HepG2 (cell line): ENCODE data around the gene C14orf93. TPM values are rescaled to one million over a fixed set of nuclear protein-coding genes. Genes with fewer than 3 reads are reported as not detected.
A peak's percentile ranks its signal among the peaks of the same experiment; 100 is the strongest.

Source experiments
- CBFB ChIP-seq: sonication (generic); formaldehyde crosslinking; IDR thresholded peaks from 2 replicates; pipeline ENCODE4 v1.4.0; 2020; ENCODE audit warnings: missing genetic modification reagents
- ETV6 ChIP-seq: sonication (generic); formaldehyde crosslinking; conservative IDR thresholded peaks from 2 replicates; pipeline ENCODE4 v1.4.0; 2020; ENCODE audit warnings: missing genetic modification reagents
- GPBP1L1 ChIP-seq: sonication (generic); formaldehyde crosslinking; IDR thresholded peaks from 2 replicates; pipeline ENCODE4 v1.5.0; 2020; ENCODE audit warnings: mild to moderate bottlenecking, missing genetic modification reagents
- NR1H2 ChIP-seq: sonication (generic); formaldehyde crosslinking; IDR thresholded peaks from 2 replicates; pipeline ENCODE4 v1.8.1; 2022; ENCODE audit warnings: low read depth, missing genetic modification reagents, borderline replicate concordance
- POGK ChIP-seq: sonication (generic); formaldehyde crosslinking; conservative IDR thresholded peaks from 2 replicates; pipeline ENCODE4 v1.8.0; 2022; ENCODE audit warnings: mild to moderate bottlenecking, moderate library complexity, missing genetic modification reagents
- PPARG ChIP-seq: conservative IDR thresholded peaks from 2 replicates; pipeline ENCODE4 v1.6.1; 2016; ENCODE audit warnings: missing biosample characterization, missing genetic modification reagents
- PREB ChIP-seq: sonication (generic); formaldehyde crosslinking; IDR thresholded peaks from 2 replicates; pipeline ENCODE4 v1.4.0; 2020; ENCODE audit warnings: missing genetic modification reagents
- RAD21 ChIP-seq: fragments of 450-650 bp; formaldehyde crosslinking; IDR thresholded peaks from 2 replicates; pipeline ENCODE4 v1.5.0; 2020; ENCODE audit warnings: mild to moderate bottlenecking
- RFX1 ChIP-seq: fragments of 450-650 bp; IDR thresholded peaks from 2 replicates; pipeline ENCODE4 v1.6.1; 2017
- SKI ChIP-seq: fragments of 450-650 bp; IDR thresholded peaks from one replicate; pipeline ENCODE4 v1.6.1; 2018; ENCODE audit warnings: mild to moderate bottlenecking; ENCODE audit not compliant: partially characterized antibody
- SNAI1 ChIP-seq: sonication (generic); formaldehyde crosslinking; IDR thresholded peaks from 2 replicates; pipeline ENCODE4 v1.5.0; 2020; ENCODE audit warnings: mild to moderate bottlenecking, missing genetic modification reagents, borderline replicate concordance
- SP2 ChIP-seq: sonication (generic); formaldehyde crosslinking; IDR thresholded peaks from 2 replicates; pipeline ENCODE4 v1.5.1; 2020; ENCODE audit warnings: mild to moderate bottlenecking, missing genetic modification reagents
- STAT6 ChIP-seq: sonication (generic); formaldehyde crosslinking; IDR thresholded peaks from 2 replicates; pipeline ENCODE4 v1.4.0; 2020; ENCODE audit warnings: missing genetic modification reagents, mild to moderate bottlenecking, borderline replicate concordance
- TOE1 ChIP-seq: sonication (generic); formaldehyde crosslinking; IDR thresholded peaks from 2 replicates; pipeline ENCODE4 v1.4.0; 2020; ENCODE audit warnings: mild to moderate bottlenecking, missing genetic modification reagents
- ZBTB42 ChIP-seq: sonication (generic); formaldehyde crosslinking; IDR thresholded peaks from 2 replicates; pipeline ENCODE4 v1.5.0; 2020; ENCODE audit warnings: mild to moderate bottlenecking, missing genetic modification reagents
- ZMAT5 ChIP-seq: sonication (generic); formaldehyde crosslinking; IDR thresholded peaks from 2 replicates; pipeline ENCODE4 v1.5.0; 2020; ENCODE audit warnings: mild to moderate bottlenecking, low read depth, missing genetic modification reagents, borderline replicate concordance
- ZNF598 ChIP-seq: sonication (generic); formaldehyde crosslinking; IDR thresholded peaks from 2 replicates; pipeline ENCODE4 v1.5.1; 2020; ENCODE audit warnings: mild to moderate bottlenecking, missing genetic modification reagents, borderline replicate concordance
- ZNF720 ChIP-seq: sonication (generic); formaldehyde crosslinking; IDR thresholded peaks from 2 replicates; pipeline ENCODE4 v1.4.0; 2020; ENCODE audit warnings: missing genetic modification reagents
- polyA plus RNA-seq, 8 experiments: library from polyadenylated mRNA; depleted of rRNA in 3 of 8; stranded (reverse) in 7 of 8; unstranded in 1 of 8; fragments of >200 nt; fragmentation: Illumina TruSeq in 4 of 8; extraction: Trizol in 4 of 8; gene quantifications; 2 replicates each; pipeline versions ENCODE4 v1.2.1 to v1.2.3, GENCODE V29; 2011 to 2016; ENCODE audit warnings: low read depth in 4 of 8, missing spikeins in 1 of 8, mixed read lengths in 1 of 8; ENCODE audit not compliant: insufficient read depth in 1 of 8
- total RNA-seq, 5 experiments: library from RNA; depleted of rRNA; stranded (reverse); fragments of >200 nt; fragmentation: Illumina TruSeq; extraction: Trizol; gene quantifications; 2 replicates each; pipeline ENCODE4 v1.2.3, GENCODE V29; 2016; ENCODE audit warnings: low read depth in 1 of 5

C14orf93 gene
- total and polyA plus RNA-seq, 2 of the 13 experiments (the other 11 are each of a cell fraction or from before 2014, with no cell fraction given) = 11.4 to 22.5 TPM

DNA sequence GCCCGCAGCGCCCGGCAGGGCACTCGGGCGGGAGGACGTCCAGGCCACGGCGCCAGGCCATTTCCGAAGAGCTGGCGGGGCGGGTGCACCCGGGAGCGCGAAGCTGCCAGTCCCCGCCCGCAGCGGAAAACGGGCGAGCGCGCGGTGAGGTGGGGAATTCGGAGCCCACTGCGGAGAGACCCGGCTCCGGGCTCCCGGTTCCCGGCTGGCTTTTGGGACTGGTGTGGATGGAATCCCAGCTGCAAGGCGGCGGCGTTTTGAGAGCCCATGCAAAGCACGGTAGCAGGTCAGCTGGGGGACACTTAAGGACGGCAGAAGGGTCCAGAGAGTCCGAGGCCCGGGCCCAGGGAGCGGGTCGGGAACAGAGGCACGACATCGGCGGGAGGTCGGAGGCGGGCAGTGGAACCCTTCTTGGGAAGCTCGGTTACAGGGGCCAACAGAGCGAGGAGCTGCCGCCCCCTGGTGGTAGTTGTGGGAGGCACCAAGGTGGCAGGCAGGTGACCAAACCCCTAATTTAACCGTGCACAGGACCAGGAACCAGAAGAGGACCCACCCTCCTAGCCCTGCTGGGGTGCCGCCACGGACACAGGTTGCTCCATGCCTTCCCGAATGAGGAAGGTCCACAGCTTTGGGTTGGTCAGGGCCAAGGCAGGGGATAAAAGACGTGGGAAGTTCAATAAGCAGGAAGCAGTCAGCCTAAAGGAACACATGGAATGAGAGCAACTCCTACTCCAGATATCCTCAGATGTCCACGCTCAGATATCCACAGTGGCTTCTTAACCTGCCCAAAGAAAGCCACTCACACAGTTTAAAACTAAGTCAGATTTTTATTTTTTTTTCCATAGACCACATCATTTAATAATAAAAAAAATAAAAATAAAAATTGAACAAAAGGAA, 48.1 kb upstream of the C14orf93 start (continued):
- TF ChIP-seq PREB (0 out of 2 replicates have a peak, but pooled peaks have one; percentile 92), ZMAT5 (no peak), SNAI1 (peak; percentile 77; the same call in 1 of the 2 replicates), POGK (peak; percentile 91; the same call in 1 of the 2 replicates), CBFB (CRISPR knock-in tag) (peak; percentile 67; the same call in 1 of the 2 replicates), ETV6 (CRISPR knock-in tag) (peak; percentile 89; the same call in 1 of the 2 replicates), RFX1 (no peak), NR1H2 (CRISPR knock-in tag) (no peak), SKI (peak; percentile 40), SP2 (CRISPR knock-in tag) (peak; percentile 43; the same call in 1 of the 2 replicates), ZNF720 (CRISPR knock-in tag) (no peak), ZBTB42 (CRISPR knock-in tag) (0 out of 2 replicates have a peak, but pooled peaks have one; percentile 78), PPARG (CRISPR knock-in tag) (no peak; the same call in none of the 2 replicates), GPBP1L1 (CRISPR knock-in tag) (no peak), STAT6 (CRISPR knock-in tag) (no peak), RAD21 (CRISPR knock-in tag) (peak; percentile 98), TOE1 (peak; percentile 82; the same call in 1 of the 2 replicates), ZNF598 (CRISPR knock-in tag) (peak; percentile 97; the same call in 1 of the 2 replicates)
